Kidney (tissue), 14 donors: ENCODE data around the gene SIM2. TPM values are rescaled to one million over a fixed set of nuclear protein-coding genes. Genes with fewer than 3 reads are reported as not detected.

Source experiments
- DNase-seq, 5 donors: peaks; one replicate each; pipeline ENCODE4 v3.0.0-alpha.2; 2013 to 2020
- FAIRE-seq: peaks from 2 replicates; lab custom pipeline; 2012; peaks lifted over from hg19 to GRCh38; lab: Jason Lieb, UNC
- H3K27ac ChIP-seq, 2 donors: one replicate each; pipeline ENCODE4 v1.7.0; 2013; ENCODE audit warnings: low read depth in 2 of 2, low read length in 2 of 2, inconsistent platforms in 1 of 2
- H3K27me3 ChIP-seq: one replicate; pipeline ENCODE4 v1.7.1; 2013; ENCODE audit warnings: low read length, inconsistent platforms; ENCODE audit not compliant: control insufficient read depth, insufficient read depth
- H3K36me3 ChIP-seq, 3 donors: one replicate each; pipeline versions ENCODE4 v1.7.0 to v1.7.1; 2013; ENCODE audit warnings: low read length in 3 of 3, control low read depth in 1 of 3, inconsistent platforms in 1 of 3; ENCODE audit not compliant: insufficient read depth in 3 of 3, control insufficient read depth in 2 of 3
- H3K4me1 ChIP-seq, 3 donors: one replicate each; pipeline versions ENCODE4 v1.7.0 to v1.7.1; 2013; ENCODE audit warnings: low read length in 3 of 3, inconsistent platforms in 1 of 3, low read depth in 1 of 3; ENCODE audit not compliant: control insufficient read depth in 2 of 3, insufficient read depth in 2 of 3
- H3K4me3 ChIP-seq, 3 donors: one replicate each; pipeline versions ENCODE4 v1.7.0 to v1.8.1; 2013; ENCODE audit warnings: low read length in 3 of 3, control low read depth in 1 of 3, inconsistent platforms in 1 of 3
- H3K9ac ChIP-seq, 3 donors: one replicate each; pipeline versions ENCODE4 v1.7.0 to v1.7.1; 2013; ENCODE audit warnings: low read length in 3 of 3, control low read depth in 1 of 3, inconsistent platforms in 1 of 3
- H3K9me3 ChIP-seq, 3 donors: one replicate each; pipeline versions ENCODE4 v1.7.0 to v1.7.1; 2013; ENCODE audit warnings: low read length in 3 of 3, control low read depth in 1 of 3, inconsistent platforms in 1 of 3; ENCODE audit not compliant: control insufficient read depth in 2 of 3, insufficient read depth in 1 of 3
- intact Hi-C: fragments of 100-400 bp; cut with DNase I; formaldehyde crosslinking; loops from one replicate; pipeline ENCODE4 v1.11.1; 2022
- polyA plus RNA-seq: library from polyadenylated mRNA; stranded (reverse); fragments of 350-450 nt; fragmentation: Illumina TruSeq; extraction: RNeasy Lipid Tissue Mini Kit (QIAGEN cat#74804); gene quantifications from one replicate; pipeline ENCODE4 v1.2.3, GENCODE V29; 2014; ENCODE audit warnings: low read depth, low replicate concordance; ENCODE audit not compliant: insufficient read depth
- total RNA-seq: library from RNA; stranded (reverse); fragmentation: NEBNext Ultra II Directional; extraction: Animal tissue kit (Norgen Biotek cat#: 25700); gene quantifications from one replicate; pipeline ENCODE4 v1.2.1, GENCODE V29; 2021
- TF ChIP-seq, protein P1 (sequence below): IDR thresholded peaks from 3 replicates; pipeline ENCODE4 v1.5.1; 2012; ENCODE audit warnings: mild to moderate bottlenecking, moderate library complexity, borderline replicate concordance; ENCODE audit not compliant: insufficient read depth; ENCODE audit errors: extremely low read depth
- donor health status: control.
- donor health status: control.
- donor health status: control.
- donor health status: control.
- donor health status: control.
- donor health status: DM: yes; HTN: yes; CAD: no.
- donor health status: Normal renal cell carcinoma (clear cell type).

The SIM2 gene
- total and polyA plus RNA-seq, 2 donors from 2014 or later = 6.5 to 71.3 TPM

- Histone ChIP-seq H3K27ac (no peak overlapping the region), H3K4me3 (no peak overlapping the region), H3K36me3 (no peaks in the 10 kb centered on the region), H3K4me1 (peaks cover 0 to 3% (median 0%) of the 10 kb centered on the region in 3 donors), H3K9me3 (no peaks in the 10 kb centered on the region), H3K27me3 (no peaks in the 10 kb centered on the region), H3K9ac (no peak overlapping the region)
- intact Hi-C loops = no loop called here
- DNase-seq = peak in 2 of 5 donors; percentile 57 to 75
- TF ChIP-seq, protein P1, sequence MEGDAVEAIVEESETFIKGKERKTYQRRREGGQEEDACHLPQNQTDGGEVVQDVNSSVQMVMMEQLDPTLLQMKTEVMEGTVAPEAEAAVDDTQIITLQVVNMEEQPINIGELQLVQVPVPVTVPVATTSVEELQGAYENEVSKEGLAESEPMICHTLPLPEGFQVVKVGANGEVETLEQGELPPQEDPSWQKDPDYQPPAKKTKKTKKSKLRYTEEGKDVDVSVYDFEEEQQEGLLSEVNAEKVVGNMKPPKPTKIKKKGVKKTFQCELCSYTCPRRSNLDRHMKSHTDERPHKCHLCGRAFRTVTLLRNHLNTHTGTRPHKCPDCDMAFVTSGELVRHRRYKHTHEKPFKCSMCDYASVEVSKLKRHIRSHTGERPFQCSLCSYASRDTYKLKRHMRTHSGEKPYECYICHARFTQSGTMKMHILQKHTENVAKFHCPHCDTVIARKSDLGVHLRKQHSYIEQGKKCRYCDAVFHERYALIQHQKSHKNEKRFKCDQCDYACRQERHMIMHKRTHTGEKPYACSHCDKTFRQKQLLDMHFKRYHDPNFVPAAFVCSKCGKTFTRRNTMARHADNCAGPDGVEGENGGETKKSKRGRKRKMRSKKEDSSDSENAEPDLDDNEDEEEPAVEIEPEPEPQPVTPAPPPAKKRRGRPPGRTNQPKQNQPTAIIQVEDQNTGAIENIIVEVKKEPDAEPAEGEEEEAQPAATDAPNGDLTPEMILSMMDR = no peak
- FAIRE-seq = no peak
Measured at GRCh38 chr21:36769051-36769839, 70.3 kb downstream of the SIM2 start.

DNA sequence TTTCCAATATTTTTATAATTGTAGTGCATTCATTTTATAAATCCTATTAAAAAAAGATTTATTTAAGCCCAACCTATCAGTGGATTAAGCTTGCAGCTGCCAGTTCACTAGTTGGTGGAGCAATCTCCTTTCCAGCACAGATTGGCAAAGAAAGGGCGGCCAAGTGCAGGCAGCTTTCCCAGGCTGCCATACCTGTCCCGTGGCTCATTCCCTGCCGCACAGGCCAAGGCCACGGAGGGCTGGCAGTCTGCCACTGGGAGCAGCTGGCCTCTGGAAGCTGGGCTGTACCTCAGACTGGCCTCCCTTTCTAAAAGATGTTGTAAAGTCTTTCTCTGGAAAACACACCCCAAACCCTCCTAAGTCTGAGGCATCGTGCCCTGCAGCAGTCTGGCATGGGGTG is 74.2 kb downstream of the SIM2 start:
- no peak overlapping the region for H3K27ac ChIP-seq
- intact Hi-C loops = no loop called here

GRCh38 chr21:36773995-36774394 is 75.1 kb downstream of the SIM2 start:
- H3K9ac ChIP-seq = no peak overlapping the region
- H3K9me3 ChIP-seq = no peaks in the 10 kb centered on the region
- FAIRE-seq = no peak
- no peaks in the 10 kb centered on the region for H3K4me1 ChIP-seq
- no peak for DNase-seq
- no peaks in the 10 kb centered on the region for H3K36me3 ChIP-seq
- no peak overlapping the region for H3K4me3 ChIP-seq
- TF ChIP-seq, protein P1 = no peak
- intact Hi-C loops = no loop called here
- H3K27me3 ChIP-seq = no peaks in the 10 kb centered on the region
- H3K27ac ChIP-seq = no peak overlapping the region

More for the DNA sequence above, 74.2 kb downstream of the SIM2 start:
- no peaks in the 10 kb centered on the region for H3K36me3 ChIP-seq
- H3K9me3 ChIP-seq = no peaks in the 10 kb centered on the region
- peak in 1 of 5 donors; percentile 89 for DNase-seq
- no peaks in the 10 kb centered on the region for H3K27me3 ChIP-seq
- FAIRE-seq = no peak
- TF ChIP-seq, protein P1 = no peak
- H3K9ac ChIP-seq = no peak overlapping the region
- H3K4me1 ChIP-seq = peaks cover 0 to 3% (median 0%) of the 10 kb centered on the region in 3 donors
- no peak overlapping the region for H3K4me3 ChIP-seq
